ENCODE measurements around the gene XAGE5.

The XAGE5 gene

DNA sequence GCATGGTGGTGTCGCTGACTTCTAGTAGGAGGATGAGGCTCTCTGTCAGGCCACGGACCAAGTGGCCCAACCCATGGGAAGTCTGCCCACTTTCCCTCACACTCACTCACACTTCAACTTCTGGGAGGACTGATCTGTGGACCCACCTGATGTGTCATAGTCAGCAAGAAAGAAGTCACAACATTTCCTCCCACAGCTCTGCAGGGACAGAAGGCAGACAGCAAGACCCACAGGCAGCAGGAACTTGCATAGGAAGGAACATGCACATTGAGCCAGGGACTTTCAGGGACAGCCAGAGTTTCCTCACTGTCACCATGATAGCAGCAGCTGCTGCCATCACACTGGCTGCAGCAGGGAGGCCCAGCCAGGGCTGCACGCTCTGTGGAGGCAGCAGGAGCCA, 19.5 kb downstream of the XAGE5 start:
- CTCF ChIA-PET: interaction anchor here (0.6 kb wide), 1 partner anchor 422 kb away, joined by 3 read pairs; no protein-coding TSS in a partner anchor
- POLR2A ChIA-PET: no interaction called here
- no peaks in the 10 kb centered on the region for H3K36me3 ChIP-seq (ENCODE audit: control insufficient read depth in 2 of 2, insufficient read depth in 1 of 2, low read length in 2 of 2)

GRCh38 chrX:52839137-52839536, 28.1 kb downstream of the XAGE5 start:
- Histone ChIP-seq H3K4me1 (ENCODE audit: control insufficient read depth, insufficient read depth, low read length) (no peaks in the 10 kb centered on the region), H3K36me3 (ENCODE audit: control insufficient read depth in 2 of 2, insufficient read depth in 1 of 2, low read length in 2 of 2) (no peaks in the 10 kb centered on the region), H3K27ac (ENCODE audit: extremely low read depth, low read depth, low read length) (no peak overlapping the region), H3K9me3 (ENCODE audit: control insufficient read depth, insufficient read depth, low read depth, low read length) (no peaks in the 10 kb centered on the region), H3K4me3 (ENCODE audit: low read depth, low read length) (no peak overlapping the region)
- CTCF ChIA-PET: no interaction called here
- POLR2A ChIA-PET: no interaction called here
- TF ChIP-seq PBX3 (CRISPR knock-in tag; IDR thresholded peaks at IDR 0.05) (no peak), SP7 (tag by site-specific recombination; IDR thresholded peaks at IDR 0.05) (no peak), ZFP41 (tag by site-specific recombination; IDR thresholded peaks at IDR 0.05; ENCODE audit: borderline replicate concordance) (no peak), KLF9 (tag by site-specific recombination; IDR thresholded peaks at IDR 0.05; ENCODE audit: low read depth) (no peak), GFI1B (tag by site-specific recombination; IDR thresholded peaks at IDR 0.05) (no peak), ZNF394 (tag by site-specific recombination; IDR thresholded peaks at IDR 0.05; ENCODE audit: borderline replicate concordance) (no peak), ZNF23 (tag by site-specific recombination; IDR thresholded peaks at IDR 0.05; ENCODE audit: borderline replicate concordance) (no peak), ZBTB44 (tag by site-specific recombination; IDR thresholded peaks at IDR 0.05) (no peak), ZBTB11 (tag by site-specific recombination; conservative IDR thresholded peaks at IDR 0.05; ENCODE audit: low read depth) (no peak), ZNF596 (tag by site-specific recombination; IDR thresholded peaks at IDR 0.05) (no peak), ZNF530 (tag by site-specific recombination; IDR thresholded peaks at IDR 0.05; ENCODE audit: low read depth) (no peak), ZNF155 (tag by site-specific recombination; IDR thresholded peaks at IDR 0.05) (no peak), ZBTB48 (tag by site-specific recombination; IDR thresholded peaks at IDR 0.05) (no peak), ZNF140 (tag by site-specific recombination; IDR thresholded peaks at IDR 0.05) (no peak), BCL11B (tag by site-specific recombination; IDR thresholded peaks at IDR 0.05; ENCODE audit: low read depth) (no peak), ZNF341 (tag by site-specific recombination; IDR thresholded peaks at IDR 0.05; ENCODE audit: low read depth) (no peak), REPIN1 (tag by site-specific recombination; IDR thresholded peaks at IDR 0.05; ENCODE audit: low read depth) (no peak)
- TF ChIP-seq, protein P1, sequence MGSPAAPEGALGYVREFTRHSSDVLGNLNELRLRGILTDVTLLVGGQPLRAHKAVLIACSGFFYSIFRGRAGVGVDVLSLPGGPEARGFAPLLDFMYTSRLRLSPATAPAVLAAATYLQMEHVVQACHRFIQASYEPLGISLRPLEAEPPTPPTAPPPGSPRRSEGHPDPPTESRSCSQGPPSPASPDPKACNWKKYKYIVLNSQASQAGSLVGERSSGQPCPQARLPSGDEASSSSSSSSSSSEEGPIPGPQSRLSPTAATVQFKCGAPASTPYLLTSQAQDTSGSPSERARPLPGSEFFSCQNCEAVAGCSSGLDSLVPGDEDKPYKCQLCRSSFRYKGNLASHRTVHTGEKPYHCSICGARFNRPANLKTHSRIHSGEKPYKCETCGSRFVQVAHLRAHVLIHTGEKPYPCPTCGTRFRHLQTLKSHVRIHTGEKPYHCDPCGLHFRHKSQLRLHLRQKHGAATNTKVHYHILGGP (tag by site-specific recombination; IDR thresholded peaks at IDR 0.05): no peak
- TF ChIP-seq, protein P2, sequence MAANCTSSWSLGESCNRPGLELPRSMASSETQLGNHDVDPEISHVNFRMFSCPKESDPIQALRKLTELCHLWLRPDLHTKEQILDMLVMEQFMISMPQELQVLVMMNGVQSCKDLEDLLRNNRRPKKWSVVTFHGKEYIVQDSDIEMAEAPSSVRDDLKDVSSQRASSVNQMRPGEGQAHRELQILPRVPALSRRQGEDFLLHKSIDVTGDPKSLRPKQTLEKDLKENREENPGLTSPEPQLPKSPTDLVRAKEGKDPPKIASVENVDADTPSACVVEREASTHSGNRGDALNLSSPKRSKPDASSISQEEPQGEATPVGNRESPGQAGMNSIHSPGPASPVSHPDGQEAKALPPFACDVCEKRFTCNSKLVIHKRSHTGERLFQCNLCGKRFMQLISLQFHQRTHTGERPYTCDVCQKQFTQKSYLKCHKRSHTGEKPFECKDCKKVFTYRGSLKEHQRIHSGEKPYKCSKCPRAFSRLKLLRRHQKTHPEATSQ (tag by site-specific recombination; IDR thresholded peaks at IDR 0.05): no peak

More for the DNA sequence above, 19.5 kb downstream of the XAGE5 start:
- H3K4me3 ChIP-seq (ENCODE audit: low read depth, low read length): no peak overlapping the region
- H3K27ac ChIP-seq (ENCODE audit: extremely low read depth, low read depth, low read length): no peak overlapping the region
- TF ChIP-seq ZNF10 (tag by site-specific recombination; IDR thresholded peaks at IDR 0.05) (no peak), ZNF214 (tag by site-specific recombination; IDR thresholded peaks at IDR 0.05; ENCODE audit: borderline replicate concordance) (no peak), ZNF558 (tag by site-specific recombination; IDR thresholded peaks at IDR 0.05) (no peak), ZNF132 (tag by site-specific recombination; IDR thresholded peaks at IDR 0.05; ENCODE audit: borderline replicate concordance) (no peak), ZNF701 (tag by site-specific recombination; IDR thresholded peaks at IDR 0.05) (no peak), SCRT2 (tag by site-specific recombination; IDR thresholded peaks at IDR 0.05) (no peak), SETDB1 (IDR thresholded peaks at IDR 0.05; ENCODE audit: insufficient read length, low read length) (no peak), SP3 (tag by site-specific recombination; IDR thresholded peaks at IDR 0.05) (no peak), ZNF37A (tag by site-specific recombination; IDR thresholded peaks at IDR 0.05) (no peak), ZNF791 (tag by site-specific recombination; IDR thresholded peaks at IDR 0.05) (no peak)
- TF ChIP-seq, protein P1 (tag by site-specific recombination; IDR thresholded peaks at IDR 0.05): no peak
- H3K4me1 ChIP-seq (ENCODE audit: control insufficient read depth, insufficient read depth, low read length): no peaks in the 10 kb centered on the region
- no peaks in the 10 kb centered on the region for H3K9me3 ChIP-seq (ENCODE audit: control insufficient read depth, insufficient read depth, low read depth, low read length)
